HUDEP-2 (cell line): ENCODE measurements around the gene SLC25A21.

Experiments
- DNase-seq, 76 experiments: peaks; one replicate each; lab custom pipeline; 2025; ENCODE audit not compliant: unreplicated experiment in 76 of 76; lab: John Stamatoyannopoulos, UW

The SLC25A21 gene

DNA sequence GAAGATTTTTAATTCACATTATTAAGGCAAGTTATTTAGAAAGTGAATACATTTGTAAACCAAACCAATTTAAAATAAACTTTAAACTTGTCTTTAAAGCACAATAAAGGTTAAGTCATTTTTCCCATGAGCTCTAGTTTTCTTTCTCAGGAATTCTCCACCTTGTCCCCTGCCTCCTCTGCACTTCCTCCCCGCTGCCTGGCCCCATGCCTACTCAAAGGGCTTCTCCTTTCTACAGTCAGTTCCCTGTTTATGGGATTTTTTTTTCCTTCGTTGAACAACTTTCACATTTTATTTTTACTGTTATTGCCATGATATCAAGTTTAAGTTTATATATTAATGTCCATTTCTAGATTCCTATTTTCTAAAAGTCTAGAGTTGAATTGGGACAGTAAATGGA is 223.0 kb downstream of the SLC25A21 start:
- DNase-seq, result no peak

DNA sequence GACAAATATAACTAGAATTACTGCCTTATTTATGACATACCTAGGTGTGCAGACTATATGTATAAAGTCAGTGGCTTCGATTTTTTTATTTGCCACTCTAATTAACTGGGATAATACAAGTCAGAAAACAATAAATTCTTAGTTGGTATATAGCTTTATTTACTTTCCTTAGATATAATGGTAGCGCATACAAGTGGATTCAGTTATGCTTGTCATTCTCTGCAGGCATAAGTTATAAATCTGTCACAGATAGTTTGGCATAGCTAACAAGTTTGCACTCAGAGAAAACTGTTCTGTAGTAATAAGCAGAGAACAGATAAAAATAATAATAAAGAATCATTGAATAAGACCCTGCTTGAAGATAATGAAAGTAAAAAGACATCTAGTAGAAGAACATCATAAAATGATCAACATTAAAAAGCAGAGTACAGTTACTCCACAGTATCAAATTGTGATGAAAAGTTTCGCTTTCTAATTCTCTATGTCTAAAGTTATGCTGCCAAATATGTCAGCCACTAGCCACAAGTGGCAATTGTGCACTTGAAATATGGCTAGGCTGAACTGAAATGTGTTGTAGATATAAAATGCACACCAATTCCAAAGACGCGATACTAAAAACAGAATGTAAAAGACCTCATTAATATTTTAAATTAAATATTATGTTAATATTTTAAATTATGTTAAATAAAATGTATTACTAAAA is 224.1 kb downstream of the SLC25A21 start:
- no peak for DNase-seq

DNA sequence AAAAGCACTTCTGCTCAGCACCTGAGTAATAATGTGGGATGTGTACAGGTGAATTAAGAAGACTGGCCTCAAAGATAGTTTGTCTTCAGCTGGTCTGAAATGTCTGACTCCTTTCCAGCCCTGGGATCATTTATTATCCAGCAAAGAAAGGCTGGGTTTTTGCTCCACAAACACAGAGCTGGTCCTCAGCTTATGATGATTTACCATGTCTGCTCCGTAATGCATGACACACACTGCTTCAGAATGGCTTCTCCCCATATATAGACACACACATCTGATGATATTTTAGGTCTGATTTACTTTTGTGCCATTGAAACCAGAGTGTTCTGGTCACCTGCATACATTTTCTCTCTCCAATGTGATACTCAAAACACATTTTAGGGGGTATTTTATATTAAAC is 225.0 kb downstream of the SLC25A21 start:
- DNase-seq, result no peak

DNA sequence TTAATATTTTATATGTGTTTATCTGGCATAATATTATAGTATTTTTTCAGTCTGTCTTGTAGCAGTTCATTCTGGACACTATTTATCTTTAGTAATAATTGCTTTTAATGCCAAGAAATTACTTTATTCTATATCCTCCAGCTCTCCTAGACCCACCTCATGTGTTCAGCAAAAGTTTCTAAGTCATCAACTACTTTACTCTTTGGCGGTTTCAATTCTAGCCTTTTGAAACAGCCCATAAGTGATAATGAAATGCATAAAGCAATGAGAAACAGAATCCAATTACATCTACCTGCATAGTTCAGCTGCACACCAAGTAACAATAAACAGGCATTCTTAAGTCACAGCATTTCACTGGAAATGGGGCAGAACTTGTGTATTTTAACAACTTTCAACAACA is 225.5 kb downstream of the SLC25A21 start:
- DNase-seq, result no peak

DNA sequence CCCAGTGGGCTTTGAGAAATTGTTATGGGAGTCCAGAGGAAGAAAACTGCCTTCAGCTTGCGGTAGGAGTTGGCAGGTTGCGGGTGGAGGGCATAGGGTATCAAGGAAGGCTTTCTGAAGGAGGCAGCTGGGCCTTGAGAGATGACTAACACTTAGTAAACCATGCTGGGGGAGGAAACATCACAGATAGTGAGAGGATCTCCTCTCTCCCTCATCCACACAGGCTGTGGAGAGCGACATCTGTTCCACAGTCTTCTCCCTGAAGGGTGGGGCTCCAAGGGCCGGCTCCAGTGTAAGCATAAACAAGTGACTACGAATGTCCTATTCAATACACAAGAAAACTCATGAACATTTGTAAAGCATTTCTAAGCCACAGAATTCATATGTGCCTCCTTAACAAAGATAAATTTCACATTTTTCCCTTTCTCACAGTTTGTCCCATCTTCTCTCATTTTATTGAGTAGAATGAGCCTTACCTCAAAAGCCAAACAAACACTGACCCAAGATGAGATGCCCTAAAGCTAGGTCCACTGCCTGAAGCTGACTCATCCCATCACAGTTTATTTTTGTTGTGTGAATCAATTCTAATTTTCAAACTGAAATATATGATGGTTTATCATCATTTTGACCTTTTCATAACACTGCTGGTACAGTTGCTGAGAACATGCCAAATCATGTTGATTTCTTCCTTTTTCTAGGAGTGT is 227.9 kb downstream of the SLC25A21 start:
- no peak for DNase-seq

DNA sequence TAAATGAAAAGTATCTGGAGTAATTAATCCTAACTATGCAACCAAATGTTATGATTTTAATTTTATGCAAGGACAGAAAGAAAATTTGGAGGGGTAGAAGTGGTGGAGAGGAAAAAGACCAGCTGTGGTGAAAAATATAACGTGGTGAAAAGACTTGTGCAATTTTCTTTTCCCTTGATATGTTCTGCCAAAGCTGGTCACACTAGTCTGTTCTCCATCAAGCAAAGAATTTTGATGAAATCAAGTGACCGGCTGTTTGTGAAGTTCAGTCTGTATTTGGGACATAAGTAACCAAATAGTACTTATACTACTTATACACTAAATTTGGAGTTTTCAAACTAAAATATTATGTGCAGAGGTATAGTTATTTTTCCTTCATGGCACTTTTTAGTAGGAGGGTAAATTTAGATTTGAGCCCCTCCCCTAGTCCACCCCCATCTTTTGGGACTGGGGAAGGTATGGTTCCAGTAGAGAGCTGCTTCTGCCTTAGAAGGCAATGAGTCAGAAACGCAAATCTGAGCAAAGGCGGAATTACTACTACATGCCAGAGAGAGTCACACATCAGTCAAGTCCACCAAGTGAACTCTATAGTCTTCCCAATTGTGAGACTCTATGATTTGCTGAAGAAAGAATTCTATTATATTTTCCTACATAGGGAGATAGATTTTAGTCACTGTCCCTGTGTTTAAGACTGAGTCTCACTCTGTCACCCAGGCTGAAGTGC is 229.7 kb downstream of the SLC25A21 start:
- DNase-seq, result no peak

DNA sequence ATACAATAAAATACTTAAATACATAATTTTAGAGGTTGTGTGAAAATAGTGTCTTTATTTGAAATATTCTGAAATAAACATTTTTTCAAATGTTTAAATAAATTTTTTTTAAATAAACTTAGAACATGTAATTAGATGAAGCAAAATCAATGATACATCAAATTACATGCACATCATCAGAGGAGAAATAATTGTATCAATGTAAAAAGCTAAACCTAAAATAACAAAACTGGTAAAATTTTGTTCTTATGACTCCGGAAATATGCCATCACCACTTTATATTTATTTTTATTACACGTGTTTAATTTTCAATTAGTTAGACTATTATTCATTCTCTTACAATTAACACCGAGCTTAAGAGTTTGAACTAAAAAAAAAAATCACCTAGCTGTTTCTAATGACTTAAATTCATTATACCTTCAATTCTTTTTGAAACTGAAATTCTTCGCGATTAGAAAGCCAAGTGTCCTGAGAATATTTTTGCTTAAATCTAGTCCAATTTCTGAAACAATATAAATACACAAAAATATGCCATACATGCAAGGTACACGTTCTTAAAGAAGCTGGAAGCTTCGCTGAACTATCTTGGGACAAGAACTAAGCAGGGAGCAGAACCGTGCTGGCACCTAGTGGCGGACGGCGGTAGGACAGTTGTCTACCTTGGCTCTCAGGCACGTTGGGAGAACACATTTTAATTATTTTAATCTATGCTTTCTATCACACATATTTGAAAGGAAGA is 230.5 kb downstream of the SLC25A21 start:
- DNase-seq, result peak in 68 of 76 experiments; percentile 3 to 75 (median 44)

DNA sequence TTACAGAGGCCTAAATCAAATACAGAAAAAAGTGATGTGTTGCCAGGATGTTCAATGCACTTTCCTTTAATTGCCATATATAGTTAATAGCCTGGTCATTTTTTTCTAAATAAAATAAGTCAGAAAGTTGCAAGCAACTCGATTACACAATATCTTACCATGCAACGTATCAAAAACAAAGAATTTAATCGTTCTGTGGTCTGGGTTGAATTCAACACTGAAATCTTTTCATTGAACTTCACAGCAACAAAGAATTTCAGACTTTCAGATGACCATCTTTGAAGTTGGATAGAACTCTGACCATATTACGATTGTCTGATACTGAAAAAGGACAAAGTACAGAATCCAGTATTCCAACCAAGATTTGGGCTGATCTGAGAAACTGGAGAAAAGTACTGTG is 231.9 kb downstream of the SLC25A21 start:
- no peak for DNase-seq

DNA sequence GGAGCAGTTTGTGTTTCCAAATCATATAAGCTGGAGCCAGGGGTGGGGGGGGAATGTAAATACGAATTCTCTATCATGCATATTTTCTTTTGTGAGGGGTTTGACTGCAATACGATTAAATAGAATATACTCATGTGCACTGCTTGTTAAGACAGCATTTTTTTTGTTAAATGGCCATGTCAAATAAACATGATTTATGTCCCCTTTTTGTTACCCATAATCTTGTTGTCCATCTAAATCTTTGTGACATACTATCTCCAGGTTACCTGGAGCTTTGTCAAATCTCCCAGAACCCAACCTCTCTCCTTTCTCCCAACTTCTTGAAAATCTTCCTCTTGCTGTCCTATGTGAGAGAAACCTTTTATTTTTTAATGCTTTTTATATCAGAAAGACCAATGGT is 233.1 kb downstream of the SLC25A21 start:
- DNase-seq, result no peak

DNA sequence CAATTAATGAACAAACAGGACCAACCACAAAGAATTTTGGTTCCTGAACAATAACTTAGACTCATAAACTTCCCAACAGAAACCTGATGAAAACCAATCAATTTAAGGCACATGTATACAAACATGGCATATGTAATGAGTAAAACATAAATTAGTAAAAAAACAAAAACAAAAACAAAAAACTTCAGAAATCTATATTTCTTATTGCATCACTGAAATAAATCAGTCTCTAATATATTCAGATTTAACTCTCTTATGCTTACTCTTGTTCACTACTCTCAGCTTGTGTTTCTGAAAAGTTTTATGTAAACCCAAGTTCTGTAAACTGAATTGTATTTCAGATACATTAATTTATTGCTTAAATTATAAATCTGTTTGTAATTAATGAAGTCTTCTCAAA is 233.7 kb downstream of the SLC25A21 start:
- no peak for DNase-seq

DNA sequence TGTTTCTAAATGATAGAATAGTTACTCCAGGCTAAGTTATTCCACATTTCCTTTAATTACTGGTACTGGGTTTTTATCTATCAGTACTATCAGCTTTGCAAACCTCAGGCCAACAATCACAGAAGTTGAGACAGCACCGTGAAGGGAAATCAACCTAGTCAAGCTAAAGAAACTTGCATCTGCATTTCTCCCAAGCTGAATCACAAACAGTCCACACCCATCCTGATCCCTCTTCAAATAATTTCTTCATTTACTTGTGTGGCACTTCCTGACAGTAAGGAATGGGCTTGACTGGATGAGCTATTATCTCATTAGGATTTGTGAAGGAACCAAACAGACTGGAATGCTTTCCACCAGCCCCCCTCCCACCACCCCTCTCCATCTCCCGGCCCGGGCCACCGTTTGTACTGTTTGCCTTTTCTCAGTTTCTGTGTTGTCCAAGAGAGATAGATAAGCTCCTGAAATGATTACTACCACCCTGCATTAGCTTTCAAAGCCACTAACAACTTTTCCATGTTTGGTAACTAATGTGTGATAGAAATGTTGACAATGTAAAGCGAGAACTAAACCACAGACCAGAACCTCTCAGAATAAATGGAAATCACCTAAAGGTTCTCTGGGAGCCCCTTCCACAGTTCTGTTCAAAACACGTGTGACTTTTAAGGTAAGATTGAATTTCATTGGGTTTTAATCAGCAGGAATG is 236.3 kb downstream of the SLC25A21 start:
- DNase-seq, result no peak

DNA sequence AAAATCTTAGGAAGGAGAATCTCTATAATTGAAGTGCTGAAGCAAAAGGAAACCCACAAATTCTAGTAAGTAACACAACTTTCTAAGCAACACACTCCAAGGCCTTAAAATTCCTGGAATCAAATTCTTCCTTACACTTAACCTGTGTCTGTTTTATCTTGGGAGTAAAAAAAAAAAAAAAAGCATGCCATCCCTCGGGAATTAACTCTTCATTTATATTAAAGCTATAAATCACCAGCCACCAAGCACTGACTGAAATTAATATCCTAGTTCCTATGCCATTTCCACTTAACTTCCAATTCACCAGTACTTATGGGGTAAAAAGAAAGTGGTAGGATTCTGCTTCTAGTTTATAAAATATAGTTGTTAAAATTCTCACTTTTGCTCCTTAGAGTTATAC is 238.1 kb downstream of the SLC25A21 start:
- DNase-seq, result no peak

DNA sequence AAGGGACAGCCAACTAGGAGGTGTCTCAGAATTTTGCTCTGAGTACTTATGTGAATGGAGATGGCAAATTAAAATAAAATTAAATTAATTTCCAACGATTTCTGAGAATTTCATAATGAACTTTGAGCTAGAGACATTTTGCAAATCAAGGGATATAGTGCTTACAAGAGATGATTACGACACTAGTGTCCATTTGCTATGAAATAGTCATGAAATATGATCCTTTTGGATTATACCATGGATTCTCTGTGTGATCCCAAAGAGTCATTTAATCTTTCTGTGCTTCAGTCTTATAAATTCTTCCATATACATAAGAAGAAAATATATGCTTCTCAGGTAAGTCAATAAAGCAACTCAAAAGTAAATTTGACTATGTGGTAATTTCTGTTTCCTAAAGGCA is 240.6 kb downstream of the SLC25A21 start:
- no peak for DNase-seq

DNA sequence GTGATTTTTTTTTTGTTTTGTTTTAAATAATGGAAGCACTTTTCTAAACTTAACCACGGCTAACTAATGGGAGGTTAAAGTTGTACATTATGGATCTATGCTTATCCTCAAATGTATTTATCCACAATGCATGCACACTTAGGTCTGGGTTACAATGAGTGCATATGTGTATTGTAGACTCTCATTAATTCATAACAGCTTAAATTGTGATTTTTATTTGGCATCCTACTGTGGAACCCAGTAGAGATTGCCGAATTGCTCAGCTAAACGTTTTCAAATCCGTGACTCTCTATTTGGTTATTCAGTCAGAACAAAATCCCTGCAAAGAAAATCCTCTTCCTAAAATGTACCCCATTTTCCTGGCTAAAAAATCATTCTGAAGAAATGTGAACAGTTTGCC is 244.0 kb downstream of the SLC25A21 start:
- no peak for DNase-seq

DNA sequence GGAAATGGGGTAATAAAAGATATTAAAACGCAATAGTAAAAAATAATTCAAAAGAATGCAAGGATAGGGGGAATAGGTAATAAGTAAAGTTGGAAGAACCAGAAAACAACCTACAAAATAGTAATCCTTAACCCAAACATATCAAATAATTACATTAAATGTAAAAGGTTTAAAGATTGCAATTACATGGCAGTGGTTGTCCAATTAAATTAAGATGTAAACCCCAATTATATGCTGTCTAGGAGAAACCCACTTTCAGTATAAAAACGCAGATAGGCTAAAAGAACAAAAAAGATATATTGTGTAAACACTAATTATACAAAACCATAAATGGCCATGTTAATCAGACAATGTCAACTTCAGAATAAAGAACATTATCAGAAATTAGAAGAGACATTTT is 247.3 kb downstream of the SLC25A21 start:
- no peak for DNase-seq

DNA sequence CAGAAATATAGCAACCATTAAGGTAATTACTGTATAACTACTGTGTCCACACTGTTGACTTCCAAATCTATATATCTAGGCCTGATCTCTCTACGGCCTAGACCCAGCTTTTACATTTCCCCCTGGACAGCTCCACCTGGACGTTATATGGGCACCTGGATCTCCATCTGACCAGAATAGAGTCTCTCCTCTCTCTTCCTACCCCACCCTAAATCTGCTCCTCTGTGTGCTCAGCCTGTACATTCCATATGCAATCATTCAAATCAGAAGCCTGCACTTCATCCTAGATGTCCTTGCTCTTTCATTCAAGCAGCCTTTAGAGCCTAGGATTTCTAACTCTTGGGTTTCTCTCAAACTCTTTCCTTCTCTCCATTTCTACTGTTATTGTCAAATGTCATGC is 255.7 kb downstream of the SLC25A21 start:
- DNase-seq, result no peak

DNA sequence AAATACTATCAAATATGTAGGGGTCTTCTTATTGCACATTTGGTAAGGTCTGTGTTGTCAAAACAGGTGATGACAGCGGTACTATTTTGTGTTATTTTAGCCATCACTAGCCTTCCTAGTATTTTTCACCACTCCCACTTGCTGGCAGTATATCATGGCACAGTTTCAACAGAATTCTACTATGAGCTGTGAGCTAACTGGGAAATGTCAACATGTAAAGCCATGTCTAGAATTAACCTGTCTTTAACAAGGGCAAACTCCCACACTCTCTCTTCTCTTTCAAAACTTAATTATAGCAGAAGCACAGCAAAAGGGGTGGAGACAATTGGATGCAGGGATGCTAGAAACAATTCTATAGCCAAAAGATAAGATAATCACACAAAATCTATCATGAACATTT is 257.3 kb downstream of the SLC25A21 start:
- no peak for DNase-seq

DNA sequence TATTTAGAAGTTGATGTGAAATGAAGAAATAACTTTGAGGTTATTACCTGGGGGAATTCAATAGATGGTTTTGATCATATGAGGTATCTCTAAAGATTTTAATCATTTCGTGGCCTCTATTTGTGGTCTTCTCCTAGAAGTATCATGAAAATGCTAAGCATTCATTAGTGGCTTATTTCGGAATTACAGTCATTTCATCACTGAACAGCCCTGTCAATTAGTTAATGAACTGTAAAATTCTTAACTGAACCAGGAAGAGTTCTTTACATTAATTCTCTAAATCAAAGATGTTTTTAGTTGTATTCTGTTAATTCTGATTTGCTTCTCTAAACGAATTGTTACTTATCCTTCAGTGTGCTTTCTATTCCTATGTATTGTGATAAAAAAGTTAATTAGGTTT is 261.8 kb downstream of the SLC25A21 start:
- no peak for DNase-seq

DNA sequence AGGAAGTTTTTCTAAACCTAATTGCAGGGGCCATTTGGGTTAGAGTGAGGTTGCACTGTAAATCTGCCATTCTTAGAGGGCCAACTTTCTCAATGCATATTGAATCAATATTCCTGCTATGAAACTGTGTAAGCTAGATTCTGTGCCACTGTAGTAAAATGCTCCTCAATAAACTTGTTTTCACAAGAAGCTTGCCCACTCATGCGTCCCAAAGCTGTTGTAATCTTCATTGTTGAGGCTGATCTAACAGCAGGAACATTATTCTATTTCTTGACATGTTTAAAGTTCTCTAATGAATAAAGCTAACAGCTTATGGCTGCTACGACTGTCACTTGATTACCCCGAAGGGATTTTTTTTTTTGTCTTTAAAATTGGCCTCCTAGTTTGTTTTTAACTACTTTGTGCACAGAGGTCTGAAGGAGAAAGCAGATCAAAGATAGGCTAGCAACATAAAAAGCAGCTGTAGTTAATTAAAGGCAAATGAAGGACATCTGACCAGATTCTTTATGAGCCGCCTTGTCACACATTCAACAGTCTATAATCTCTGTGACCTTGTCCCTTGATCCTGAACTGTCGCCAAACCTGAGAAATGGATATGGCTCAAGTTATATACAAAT is 267.0 kb downstream of the SLC25A21 start:
- no peak for DNase-seq

DNA sequence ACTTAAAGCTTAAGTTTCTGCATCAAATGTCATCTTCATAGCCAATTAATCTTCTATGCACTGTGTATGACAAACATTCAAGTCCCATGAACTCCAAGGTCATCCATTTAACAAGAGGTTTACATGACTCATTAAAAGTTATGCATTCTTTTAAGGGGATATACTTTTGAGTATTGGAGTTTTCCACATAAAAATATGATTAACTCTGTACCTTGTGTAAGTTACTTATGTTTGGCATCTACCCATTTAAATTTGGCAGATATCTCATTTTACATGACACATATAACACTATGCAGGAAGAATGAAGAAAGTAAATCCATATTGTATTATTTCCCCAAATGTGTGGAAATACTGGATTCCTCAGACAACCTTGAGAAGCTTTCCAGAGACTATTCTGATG is 270.5 kb downstream of the SLC25A21 start:
- no peak for DNase-seq
